Suprapubic skin (tissue), 4 donors: ENCODE measurements around the gene NUCB2. TPM values are rescaled to one million over a fixed set of nuclear protein-coding genes. Genes with fewer than 3 reads are reported as not detected.

ENCODE experiments used
- DNase-seq, 2 donors: peaks; one replicate each; pipeline ENCODE4 v3.0.0-alpha.2; 2019; ENCODE audit warnings: low spot score in 2 of 2
- H3K27ac ChIP-seq: fragments of 200-600 bp; sonication (generic); one replicate; pipeline ENCODE4 v1.5.1; 2019
- H3K27me3 ChIP-seq: fragments of 200-600 bp; sonication (generic); one replicate; pipeline ENCODE4 v1.5.1; 2019
- H3K36me3 ChIP-seq: fragments of 200-600 bp; sonication (generic); one replicate; pipeline ENCODE4 v1.5.1; 2019
- H3K4me1 ChIP-seq: fragments of 200-600 bp; sonication (generic); one replicate; pipeline ENCODE4 v1.5.1; 2019
- H3K4me3 ChIP-seq: fragments of 200-600 bp; sonication (generic); one replicate; pipeline ENCODE4 v1.5.1; 2019; ENCODE audit warnings: mild to moderate bottlenecking
- H3K9me3 ChIP-seq: fragments of 200-600 bp; sonication (generic); one replicate; pipeline ENCODE4 v1.5.1; 2019
- CTCF ChIP-seq, 2 donors: fragments of 200-600 bp in 1 of 2; fragments of 450-650 bp in 1 of 2; sonication (generic) in 1 of 2; IDR thresholded peaks; one replicate each; pipeline ENCODE4 v1.5.1; 2016 to 2019; ENCODE audit warnings: antibody characterized with exemption in 2 of 2, mild to moderate bottlenecking in 1 of 2, moderate library complexity in 1 of 2
- EP300 ChIP-seq: sonication (generic); formaldehyde crosslinking; IDR thresholded peaks from one replicate; pipeline ENCODE4 v1.6.1; 2017; ENCODE audit warnings: antibody characterized with exemption
- POLR2A ChIP-seq, 2 donors: fragments of 450-650 bp; IDR thresholded peaks; one replicate each; pipeline ENCODE4 v1.6.1; 2017; ENCODE audit warnings: antibody characterized with exemption in 2 of 2, mild to moderate bottlenecking in 2 of 2, moderate library complexity in 2 of 2
- POLR2AphosphoS5 ChIP-seq, 3 donors: sonication (generic); formaldehyde crosslinking; IDR thresholded peaks; one replicate each; pipeline ENCODE4 v1.6.1; 2017; ENCODE audit warnings: antibody characterized with exemption in 3 of 3
- WGBS: methylation state at CpG from one replicate; pipeline ENCODE4 v1.1.5; 2018; 5-methylcytosine and 5-hydroxymethylcytosine counted together
- total RNA-seq, 4 donors: library from RNA; depleted of rRNA; stranded (reverse); fragments of >200 nt; gene quantifications; one replicate each; pipeline ENCODE4 v1.1.0, GENCODE V29; 2016

NUCB2 gene
- total RNA-seq, 4 donors from 2014 or later, result 12.7 to 35.1 (median 31.1) TPM

GRCh38 chr11:17347676-17348075 is 71.1 kb downstream of the NUCB2 start:
- Histone ChIP-seq H3K36me3 (no peaks in the 10 kb centered on the region), H3K27ac (no peak overlapping the region), H3K9me3 (no peaks in the 10 kb centered on the region), H3K4me1 (peaks cover 13% of the 10 kb centered on the region), H3K27me3 (no peaks in the 10 kb centered on the region), H3K4me3 (no peak overlapping the region)
- no peak for DNase-seq
- WGBS, result 57% methylated on average over 1 of the region's 1 CpG
- TF ChIP-seq POLR2AphosphoS5 (IDR thresholded peaks at IDR 0.05) (no peak), POLR2A (IDR thresholded peaks at IDR 0.05) (no peak), CTCF (IDR thresholded peaks at IDR 0.05) (no peak), EP300 (no peak)

- TF ChIP-seq POLR2AphosphoS5 (IDR thresholded peaks at IDR 0.05), result no peak
- no peak for TF ChIP-seq CTCF (IDR thresholded peaks at IDR 0.05)
- TF ChIP-seq POLR2A (IDR thresholded peaks at IDR 0.05), result no peak
- TF ChIP-seq EP300, result no peak
- no peaks in the 10 kb centered on the region for H3K9me3 ChIP-seq
- WGBS, result 93% methylated on average over 7 of the region's 7 CpGs
- peaks cover 24% of the 10 kb centered on the region for H3K4me1 ChIP-seq
- no peak overlapping the region for H3K27ac ChIP-seq
- no peaks in the 10 kb centered on the region for H3K27me3 ChIP-seq
- no peak overlapping the region for H3K4me3 ChIP-seq
- H3K36me3 ChIP-seq, result no peaks in the 10 kb centered on the region
- DNase-seq, result no peak
Observed at GRCh38 chr11:17350455-17351171, 74.1 kb downstream of the NUCB2 start.

- WGBS, result 31% methylated on average over 12 of the region's 12 CpGs
- TF ChIP-seq POLR2AphosphoS5 (IDR thresholded peaks at IDR 0.05) (no peak), CTCF (IDR thresholded peaks at IDR 0.05) (no peak), POLR2A (IDR thresholded peaks at IDR 0.05) (no peak), EP300 (no peak)
- H3K36me3 ChIP-seq, result no peaks in the 10 kb centered on the region
- no peaks in the 10 kb centered on the region for H3K9me3 ChIP-seq
- no peaks in the 10 kb centered on the region for H3K27me3 ChIP-seq
- DNase-seq, result no peak
- H3K4me1 ChIP-seq, result peaks cover 24% of the 10 kb centered on the region
- peak overlapping the region; percentile 72 for H3K4me3 ChIP-seq
- no peak overlapping the region for H3K27ac ChIP-seq
Observed at GRCh38 chr11:17351172-17351509, 74.6 kb downstream of the NUCB2 start.

GRCh38 chr11:17351510-17352176 is 75.1 kb downstream of the NUCB2 start, which contains the start of gene NCR3LG1:
Gene NCR3LG1, plus strand, starts transcription at chr11:17351800. Its CDS starts 170 bp downstream, at chr11:17351970.
- whole genome bisulfite sequencing, result under 1% methylated on average over 34 of the region's 61 CpGs
- peak within 1 kb of the TSS; percentile 26 for H3K27ac ChIP-seq
- TF ChIP-seq POLR2AphosphoS5 (IDR thresholded peaks at IDR 0.05) (no peak), EP300 (no peak), POLR2A (IDR thresholded peaks at IDR 0.05) (no peak), CTCF (IDR thresholded peaks at IDR 0.05) (no peak)
- H3K27me3 ChIP-seq, result no peaks in the 10 kb centered on the region
- DNase-seq, result peak; percentile 78 to 83
- H3K9me3 ChIP-seq, result no peaks in the 10 kb centered on the region
- peak within 1 kb of the TSS; percentile 72 for H3K4me3 ChIP-seq
- peaks cover 24% of the 10 kb centered on the region for H3K4me1 ChIP-seq
- no peaks in the 10 kb centered on the region for H3K36me3 ChIP-seq
